ENCODE data around the gene RPL41.

RPL41 gene

GRCh38 chr12:56119361-56119796 lies 2.9 kb downstream of the RPL41 start (continued):
- TF ChIP-seq REST (tag by site-specific recombination; IDR thresholded peaks at IDR 0.05) (0 out of 2 replicates have a peak, but pooled peaks have one; percentile 19), ZNF37A (tag by site-specific recombination; IDR thresholded peaks at IDR 0.05) (no peak), ZNF580 (tag by site-specific recombination; IDR thresholded peaks at IDR 0.05) (no peak), KLF8 (tag by site-specific recombination; IDR thresholded peaks at IDR 0.05) (peak; percentile 40; the same call in 1 of the 2 replicates), PRDM4 (tag by site-specific recombination; IDR thresholded peaks at IDR 0.05) (0 out of 2 replicates have a peak, but pooled peaks have one; percentile 38), ZNF692 (tag by site-specific recombination; IDR thresholded peaks at IDR 0.05) (peak; percentile 54; the same call in 1 of the 2 replicates), GLIS2 (tag by site-specific recombination; IDR thresholded peaks at IDR 0.05) (peak; percentile 72)

- Histone ChIP-seq H3K4me3 (ENCODE audit: low read depth, low read length) (no peak overlapping the region), H3K9me3 (ENCODE audit: control insufficient read depth, insufficient read depth, low read depth, low read length) (no peaks in the 10 kb centered on the region), H3K36me3 (ENCODE audit: control insufficient read depth in 2 of 2, insufficient read depth in 1 of 2, low read length in 2 of 2) (peaks cover 0 to 50% of the 10 kb centered on the region in 2 experiments; a peak in 2 of 3 replicates), H3K4me1 (ENCODE audit: control insufficient read depth, insufficient read depth, low read length) (peaks cover 5% of the 10 kb centered on the region), H3K27ac (ENCODE audit: extremely low read depth, low read depth, low read length) (no peak overlapping the region)
- CTCF ChIA-PET, result interaction anchor here (0.6 to 5.0 kb wide), 26 partner anchors 8 to 472 kb away, joined by 3 to 86 read pairs (median 4); partner anchors contain the start of genes ERBB3, ESYT1, MYL6 and PA2G4
- 0 out of 2 replicates have a peak, but pooled peaks have one; percentile 2 for TF ChIP-seq ZNF335 (tag by site-specific recombination; conservative IDR thresholded peaks at IDR 0.05)
- no peak for TF ChIP-seq ZNF677 (tag by site-specific recombination; IDR thresholded peaks at IDR 0.05)
- POLR2A ChIA-PET, result interaction anchor here (1.1 to 6.1 kb wide), 7 partner anchors 7 to 101 kb away, joined by 8 to 165 read pairs (median 38); partner anchors contain the start of genes ESYT1, MYL6, PA2G4 and RNF41
These were observed 3.9 kb downstream of the RPL41 start for GRCh38 chr12:56120158-56120846.

GRCh38 chr12:56121204-56121870 lies 4.9 kb downstream of the RPL41 start:
- Histone ChIP-seq H3K4me3 (ENCODE audit: low read depth, low read length) (no peak overlapping the region), H3K4me1 (ENCODE audit: control insufficient read depth, insufficient read depth, low read length) (peaks cover 5% of the 10 kb centered on the region), H3K36me3 (ENCODE audit: control insufficient read depth in 2 of 2, insufficient read depth in 1 of 2, low read length in 2 of 2) (peaks cover 0 to 50% of the 10 kb centered on the region in 2 experiments; a peak in 2 of 3 replicates), H3K27ac (ENCODE audit: extremely low read depth, low read depth, low read length) (no peak overlapping the region), H3K9me3 (ENCODE audit: control insufficient read depth, insufficient read depth, low read depth, low read length) (no peaks in the 10 kb centered on the region)
- ChIA-PET CTCF (interaction anchor here (0.6 to 5.0 kb wide), 3 partner anchors 69 to 128 kb away, joined by 4 to 86 read pairs (median 21); partner anchors contain the start of genes RNF41 and SMARCC2), POLR2A (interaction anchor here (4.3 kb wide), 1 partner anchor 68 kb away, joined by 50 read pairs; the partner anchor contains the start of gene SMARCC2)
- no peak for TF ChIP-seq HOXA7 (CRISPR knock-in tag; IDR thresholded peaks at IDR 0.05; ENCODE audit: borderline replicate concordance)
- TF ChIP-seq ZIC2 (tag by site-specific recombination; IDR thresholded peaks at IDR 0.05), result 0 out of 2 replicates have a peak, but pooled peaks have one; percentile 10

Measured in HEK293 (cell line).